NB4 (cell line): ENCODE measurements around the gene RAMP2.

Experiments used
- DNase-seq: peaks from one replicate; pipeline ENCODE4 v3.0.0; 2010; ENCODE audit warnings: low read depth
- H3K4me3 ChIP-seq: one replicate; pipeline ENCODE4 v1.5.1; 2011; ENCODE audit warnings: mild to moderate bottlenecking, low read depth, low read length, moderate library complexity
- MYC ChIP-seq: IDR thresholded peaks from 2 replicates; pipeline ENCODE4 v1.6.1; 2011; ENCODE audit warnings: low read depth, low read length
- POLR2A ChIP-seq: IDR thresholded peaks from 2 replicates; pipeline ENCODE4 v1.6.1; 2011; ENCODE audit warnings: mild to moderate bottlenecking; ENCODE audit not compliant: insufficient read length; ENCODE audit errors: extremely low read depth
- TF ChIP-seq, protein P1 (sequence below): IDR thresholded peaks from one replicate; pipeline ENCODE4 v1.5.1; 2012; ENCODE audit warnings: low read depth, low read length
- TF ChIP-seq, protein P2 (sequence below): IDR thresholded peaks from 2 replicates; pipeline ENCODE4 v1.6.1; 2011; ENCODE audit warnings: low read depth, low read length

Gene RAMP2

DNA sequence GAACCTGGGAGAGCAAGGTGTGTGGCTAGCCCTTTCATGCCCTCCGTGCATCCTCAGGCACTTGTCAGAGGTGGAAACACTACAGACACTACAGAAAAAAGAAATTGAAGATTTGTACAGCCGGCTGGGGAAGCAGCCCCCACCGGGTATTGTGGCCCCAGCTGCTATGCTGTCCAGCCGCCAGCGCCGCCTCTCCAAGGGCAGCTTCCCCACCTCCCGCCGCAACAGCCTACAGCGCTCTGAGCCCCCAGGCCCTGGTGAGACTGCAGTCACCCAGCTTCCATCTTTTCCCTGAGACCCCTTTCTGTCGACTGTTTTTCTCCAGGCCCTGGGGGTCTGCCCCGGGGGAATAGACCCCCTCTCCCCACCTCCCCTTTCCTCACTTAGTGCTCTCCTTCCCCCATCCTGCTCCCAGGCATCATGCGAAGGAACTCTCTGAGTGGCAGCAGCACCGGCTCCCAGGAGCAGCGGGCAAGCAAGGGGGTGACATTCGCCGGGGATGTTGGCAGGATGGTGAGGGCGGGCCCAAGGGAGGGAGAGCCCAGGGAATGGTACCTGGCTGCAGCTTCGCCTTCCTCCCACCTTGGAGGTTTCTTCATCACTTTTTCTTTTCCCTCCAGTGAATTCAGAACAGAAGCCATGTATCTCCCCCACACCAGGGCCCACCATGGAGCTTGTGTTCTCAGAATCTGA lies 35.2 kb downstream of the RAMP2 start:
- TF ChIP-seq, protein P1, sequence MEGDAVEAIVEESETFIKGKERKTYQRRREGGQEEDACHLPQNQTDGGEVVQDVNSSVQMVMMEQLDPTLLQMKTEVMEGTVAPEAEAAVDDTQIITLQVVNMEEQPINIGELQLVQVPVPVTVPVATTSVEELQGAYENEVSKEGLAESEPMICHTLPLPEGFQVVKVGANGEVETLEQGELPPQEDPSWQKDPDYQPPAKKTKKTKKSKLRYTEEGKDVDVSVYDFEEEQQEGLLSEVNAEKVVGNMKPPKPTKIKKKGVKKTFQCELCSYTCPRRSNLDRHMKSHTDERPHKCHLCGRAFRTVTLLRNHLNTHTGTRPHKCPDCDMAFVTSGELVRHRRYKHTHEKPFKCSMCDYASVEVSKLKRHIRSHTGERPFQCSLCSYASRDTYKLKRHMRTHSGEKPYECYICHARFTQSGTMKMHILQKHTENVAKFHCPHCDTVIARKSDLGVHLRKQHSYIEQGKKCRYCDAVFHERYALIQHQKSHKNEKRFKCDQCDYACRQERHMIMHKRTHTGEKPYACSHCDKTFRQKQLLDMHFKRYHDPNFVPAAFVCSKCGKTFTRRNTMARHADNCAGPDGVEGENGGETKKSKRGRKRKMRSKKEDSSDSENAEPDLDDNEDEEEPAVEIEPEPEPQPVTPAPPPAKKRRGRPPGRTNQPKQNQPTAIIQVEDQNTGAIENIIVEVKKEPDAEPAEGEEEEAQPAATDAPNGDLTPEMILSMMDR, result no peak
- TF ChIP-seq, protein P2, sequence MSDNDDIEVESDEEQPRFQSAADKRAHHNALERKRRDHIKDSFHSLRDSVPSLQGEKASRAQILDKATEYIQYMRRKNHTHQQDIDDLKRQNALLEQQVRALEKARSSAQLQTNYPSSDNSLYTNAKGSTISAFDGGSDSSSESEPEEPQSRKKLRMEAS, result no peak
- TF ChIP-seq MYC, result no peak
- TF ChIP-seq POLR2A, result no peak
- H3K4me3 ChIP-seq, result no peak overlapping the region
- DNase-seq, result no peak

DNA sequence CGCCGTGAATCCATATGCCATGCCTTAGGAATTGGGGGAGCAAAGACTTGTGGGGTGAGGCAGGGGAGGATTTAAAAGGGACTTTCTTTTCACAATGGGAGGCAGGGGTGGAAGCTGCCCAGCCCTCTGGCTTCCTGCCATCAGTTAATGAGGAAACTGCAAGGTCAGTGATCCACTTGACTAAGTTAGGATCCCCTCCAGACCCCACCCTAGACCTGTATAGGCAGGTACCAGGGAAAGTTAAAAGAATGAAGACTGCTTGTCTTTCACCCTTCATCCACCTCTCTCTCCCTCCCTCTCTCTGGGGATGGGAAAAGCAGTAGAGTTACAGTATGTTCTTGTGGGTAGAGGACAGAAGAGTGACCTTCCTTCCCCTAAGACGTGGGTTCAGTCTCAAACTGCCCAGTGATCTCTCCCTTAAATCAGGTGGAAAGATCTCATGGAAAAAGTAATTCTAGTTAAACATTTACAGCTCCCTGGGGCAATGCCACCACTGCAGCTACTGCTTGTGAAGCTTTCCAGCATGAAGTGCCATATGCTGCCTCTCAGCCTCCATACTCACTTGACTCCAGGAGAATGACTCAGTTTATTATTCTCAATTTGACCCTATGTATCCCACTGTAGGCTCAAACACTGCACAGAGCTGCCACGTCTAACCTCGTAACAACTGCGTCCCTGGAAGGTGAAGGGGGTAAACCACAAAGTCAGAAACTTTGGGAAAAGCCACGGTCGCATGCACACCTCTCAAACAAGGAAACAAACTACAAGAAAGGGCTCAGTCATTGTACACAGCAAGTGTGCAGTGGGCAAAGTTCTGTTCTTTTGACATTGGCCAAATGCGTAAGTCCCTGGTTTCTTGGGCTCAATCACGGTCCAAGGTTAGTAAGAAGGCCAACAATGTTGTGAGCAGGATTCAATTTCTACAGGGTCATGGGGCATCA lies 36.3 kb downstream of the RAMP2 start:
- no peak for DNase-seq
- TF ChIP-seq, protein P2, result no peak
- TF ChIP-seq POLR2A, result no peak
- TF ChIP-seq, protein P1, result no peak
- no peak for TF ChIP-seq MYC
- peak overlapping the region; percentile 86 for H3K4me3 ChIP-seq

DNA sequence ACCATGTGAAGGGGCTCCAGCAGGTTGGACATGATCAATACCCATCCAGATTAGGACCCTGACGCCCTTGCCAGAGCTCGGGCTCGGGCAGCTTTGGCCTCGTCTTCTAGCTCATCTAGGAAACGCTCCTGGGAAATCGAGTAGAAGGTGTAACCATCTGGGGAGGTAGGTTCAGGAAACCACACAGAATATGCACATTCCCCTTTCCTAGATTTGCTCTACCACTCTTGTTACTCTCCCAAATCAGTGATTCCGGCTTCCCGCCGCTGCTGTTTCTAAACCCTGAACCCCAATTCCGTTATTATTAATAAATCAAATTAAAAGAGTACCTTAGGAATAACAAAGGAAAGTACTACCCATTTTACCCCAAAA lies 37.0 kb downstream of the RAMP2 start:
- peak overlapping the region; percentile 86 for H3K4me3 ChIP-seq
- TF ChIP-seq, protein P1, result no peak
- TF ChIP-seq POLR2A (no peak), MYC (no peak)
- TF ChIP-seq, protein P2, result no peak
- no peak for DNase-seq

DNA sequence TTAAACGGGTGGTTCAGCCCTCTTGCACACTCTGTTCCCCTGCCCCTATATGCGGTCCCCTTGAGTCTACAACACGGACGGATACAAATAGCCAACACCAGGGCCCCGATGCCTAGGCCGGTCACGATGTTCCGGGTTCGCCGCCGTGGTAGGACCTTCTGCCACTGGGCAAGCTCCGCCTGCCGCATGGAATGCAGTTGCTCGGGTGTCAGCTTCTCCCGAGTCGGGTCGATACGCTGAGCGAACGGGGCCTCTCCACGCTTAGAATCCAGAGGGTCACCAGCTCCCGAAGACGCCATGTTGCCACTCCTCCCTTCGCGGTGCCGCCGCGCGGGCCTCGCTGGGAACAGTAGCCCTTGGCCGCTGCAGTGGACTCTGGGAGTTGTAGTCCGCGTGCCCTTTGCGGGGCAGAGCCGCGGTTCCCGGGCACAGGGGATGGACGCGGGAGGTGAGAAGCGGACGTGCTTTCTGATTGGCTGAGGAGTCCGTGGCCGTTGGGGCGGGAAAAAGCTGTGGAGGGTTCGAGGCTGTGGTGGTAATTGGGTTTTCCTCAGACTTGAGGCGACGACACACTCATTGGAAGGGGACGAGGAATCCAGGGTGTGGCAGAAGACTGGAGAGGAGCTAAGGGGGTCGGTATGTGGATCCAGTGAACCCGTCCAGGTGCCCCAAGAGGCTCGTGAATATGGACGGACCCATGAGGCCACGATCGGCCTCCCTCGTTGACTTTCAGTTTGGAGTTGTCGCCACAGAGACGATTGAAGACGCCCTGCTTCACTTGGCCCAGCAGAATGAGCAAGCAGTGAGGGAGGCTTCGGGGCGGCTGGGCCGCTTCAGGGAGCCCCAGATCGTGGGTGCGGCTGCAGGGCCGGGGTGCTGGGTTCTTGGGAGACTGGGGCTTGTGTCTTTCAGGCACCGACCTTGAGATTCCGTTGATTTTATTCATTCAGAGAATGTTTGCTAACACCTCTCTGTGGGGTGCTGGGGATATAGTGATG lies 37.7 kb downstream of the RAMP2 start, which contains the start of the genes CNTD1 and COA3:
TSS of gene CNTD1 (plus strand) at position 479 of the 998 bp plus-strand sequence. CDS start at position 686, 207 bp downstream.
TSS of gene COA3 (minus strand) at position 322 of the 998 bp plus-strand sequence. CDS start at position 299, 23 bp downstream.
- TF ChIP-seq POLR2A (peak; percentile 67), MYC (peak; percentile 71)
- TF ChIP-seq, protein P1, result no peak
- TF ChIP-seq, protein P2, result peak; percentile 50
- DNase-seq, result peak; percentile 88
- H3K4me3 ChIP-seq, result peak within 1 kb of the TSS; percentile 86
